Astrocyte (in vitro differentiated cells and primary cell): ENCODE results near the gene MTFP1.

Experiments
- CTCF ChIP-seq: IDR thresholded peaks from 2 replicates; pipeline ENCODE4 v1.5.1; 2011; ENCODE audit warnings: low read depth, mild to moderate bottlenecking, inconsistent platforms, low read length, moderate library complexity; ENCODE audit not compliant: insufficient read depth
- EZH2 ChIP-seq: IDR thresholded peaks from 2 replicates; pipeline ENCODE4 v1.6.1; 2012; ENCODE audit warnings: mild to moderate bottlenecking, low read length, inconsistent platforms; ENCODE audit not compliant: insufficient read depth

GRCh38 chr22:30430933-30431332, 5.4 kb downstream of the MTFP1 start:
- no peak for TF ChIP-seq CTCF
- no peak for TF ChIP-seq EZH2
